Liver (tissue), 9 donors: ENCODE measurements around the gene CRIP1. TPM values are rescaled to one million over a fixed set of nuclear protein-coding genes. Genes with fewer than 3 reads are reported as not detected.

Experiments used
- DNase-seq: peaks from one replicate; pipeline ENCODE4 v3.0.0-alpha.2; 2017; ENCODE audit warnings: low spot score
- H3K27ac ChIP-seq, 2 donors: one replicate each; pipeline ENCODE4 v1.7.0; 2013; ENCODE audit warnings: inconsistent platforms in 2 of 2, low read length in 2 of 2, control low read depth in 1 of 2, low read depth in 1 of 2, mild to moderate bottlenecking in 1 of 2
- H3K27me3 ChIP-seq, 4 donors: one replicate each; pipeline versions ENCODE4 v1.6.1 to v1.7.0; 2013; ENCODE audit warnings: low read length in 3 of 4, inconsistent platforms in 1 of 4, mild to moderate bottlenecking in 1 of 4, moderate library complexity in 1 of 4; ENCODE audit not compliant: control insufficient read depth in 4 of 4, insufficient read depth in 4 of 4
- H3K36me3 ChIP-seq, 4 donors: one replicate each; pipeline versions ENCODE4 v1.6.1 to v1.7.0; 2013; ENCODE audit warnings: low read length in 3 of 4, mild to moderate bottlenecking in 3 of 4, low read depth in 1 of 4, moderate library complexity in 1 of 4; ENCODE audit not compliant: control insufficient read depth in 4 of 4, insufficient read depth in 3 of 4
- H3K4me1 ChIP-seq, 4 donors: one replicate each; pipeline versions ENCODE4 v1.6.1 to v1.7.0; 2013; ENCODE audit warnings: low read length in 3 of 4, mild to moderate bottlenecking in 3 of 4, moderate library complexity in 1 of 4; ENCODE audit not compliant: control insufficient read depth in 4 of 4, insufficient read depth in 4 of 4
- H3K4me3 ChIP-seq, 3 donors: one replicate each; pipeline versions ENCODE4 v1.6.1 to v1.7.0; 2013; ENCODE audit warnings: low read length in 3 of 3, control low read depth in 1 of 3, low read depth in 1 of 3, mild to moderate bottlenecking in 1 of 3
- H3K9ac ChIP-seq, 2 donors: one replicate each; pipeline ENCODE4 v1.7.0; 2013; ENCODE audit warnings: low read length in 2 of 2, mild to moderate bottlenecking in 2 of 2, moderate library complexity in 2 of 2, control low read depth in 1 of 2, low read depth in 1 of 2
- H3K9me3 ChIP-seq, 4 donors: one replicate each; pipeline versions ENCODE4 v1.6.1 to v1.7.0; 2013; ENCODE audit warnings: low read length in 3 of 4; ENCODE audit not compliant: control insufficient read depth in 4 of 4
- ATF3 ChIP-seq: IDR thresholded peaks from 2 replicates; pipeline ENCODE4 v1.6.1; 2016; ENCODE audit warnings: antibody characterized with exemption
- EGR1 ChIP-seq, 2 donors: IDR thresholded peaks; 2 replicates each; pipeline ENCODE4 v1.6.1; 2016 to 2018; ENCODE audit warnings: antibody characterized with exemption in 2 of 2, low read depth in 2 of 2
- FOXA1 ChIP-seq: IDR thresholded peaks from 2 replicates; pipeline ENCODE4 v1.6.1; 2016; ENCODE audit warnings: antibody characterized with exemption
- FOXA2 ChIP-seq: IDR thresholded peaks from 2 replicates; pipeline ENCODE4 v1.6.1; 2016; ENCODE audit warnings: antibody characterized with exemption
- GABPA ChIP-seq, 2 donors: IDR thresholded peaks in 1 of 2; conservative IDR thresholded peaks in 1 of 2; 2 replicates each; pipeline ENCODE4 v1.6.1; 2016; ENCODE audit warnings: antibody characterized with exemption in 2 of 2, mild to moderate bottlenecking in 1 of 2, moderate library complexity in 1 of 2
- HNF4A ChIP-seq, 2 donors: conservative IDR thresholded peaks; 2 replicates each; pipeline ENCODE4 v1.6.1; 2016; ENCODE audit warnings: antibody characterized with exemption in 2 of 2, mild to moderate bottlenecking in 2 of 2
- HNF4G ChIP-seq: IDR thresholded peaks from 2 replicates; pipeline ENCODE4 v1.6.1; 2016; ENCODE audit warnings: antibody characterized with exemption
- JUND ChIP-seq, 2 donors: IDR thresholded peaks; 2 replicates each; pipeline ENCODE4 v1.6.1; 2016; ENCODE audit warnings: antibody characterized with exemption in 2 of 2
- NR2F2 ChIP-seq: IDR thresholded peaks from 2 replicates; pipeline ENCODE4 v1.6.1; 2016; ENCODE audit warnings: antibody characterized with exemption
- RAD21 ChIP-seq, 2 donors: IDR thresholded peaks; 2 replicates each; pipeline ENCODE4 v1.6.1; 2016; ENCODE audit warnings: antibody characterized with exemption in 2 of 2, mild to moderate bottlenecking in 2 of 2
- REST ChIP-seq: IDR thresholded peaks from 2 replicates; pipeline ENCODE4 v1.6.1; 2016; ENCODE audit warnings: antibody characterized with exemption, mild to moderate bottlenecking
- RXRA ChIP-seq, 2 donors: IDR thresholded peaks; 2 replicates each; pipeline ENCODE4 v1.6.1; 2017 to 2018; ENCODE audit warnings: antibody characterized with exemption in 2 of 2, mild to moderate bottlenecking in 1 of 2
- SP1 ChIP-seq: IDR thresholded peaks from 2 replicates; pipeline ENCODE4 v1.6.1; 2018; ENCODE audit warnings: antibody characterized with exemption, mild to moderate bottlenecking
- TAF1 ChIP-seq: conservative IDR thresholded peaks from 2 replicates; pipeline ENCODE4 v1.6.1; 2016; ENCODE audit warnings: antibody characterized with exemption, mild to moderate bottlenecking
- YY1 ChIP-seq: IDR thresholded peaks from 2 replicates; pipeline ENCODE4 v1.6.1; 2016; ENCODE audit warnings: antibody characterized with exemption, mild to moderate bottlenecking
- WGBS: extraction: QIAGEN DNeasy Blood & Tissue Kit; methylation state at CpG from one replicate; pipeline ENCODE4 v1.1.7; 2013; 5-methylcytosine and 5-hydroxymethylcytosine counted together
- polyA plus RNA-seq, 2 donors: library from polyadenylated mRNA; stranded (reverse) in 1 of 2; unstranded in 1 of 2; fragments of 200-250 nt in 1 of 2; fragments of >200 nt in 1 of 2; fragmentation: Nextera tagmentation in 1 of 2; extraction: Ambion mirVana in 1 of 2; gene quantifications; one replicate each; pipeline versions ENCODE4 v1.2.1 to v1.2.3, GENCODE V29; 2013 to 2015
- total RNA-seq, 2 donors: library from RNA; depleted of rRNA; stranded (reverse); fragments of >200 nt; gene quantifications; one replicate each; pipeline ENCODE4 v1.2.3, GENCODE V29; 2014
- TF ChIP-seq, protein P1 (sequence below): IDR thresholded peaks from 2 replicates; pipeline ENCODE4 v1.6.1; 2016; ENCODE audit warnings: antibody characterized with exemption
- TF ChIP-seq, protein P2 (sequence below): fragments of 150-350 bp; IDR thresholded peaks from 2 replicates; pipeline ENCODE4 v1.5.1; 2017; ENCODE audit warnings: improper control_type of control experiment, low read depth, low read length; ENCODE audit not compliant: missing input control
- TF ChIP-seq, protein P3 (sequence below): IDR thresholded peaks from 2 replicates; pipeline ENCODE4 v1.6.1; 2016; ENCODE audit warnings: antibody characterized with exemption
- donor health status: healthy.
- donor health status: healthy.
- donor health status: healthy.
- donor health status: healthy.
- donor health status: healthy.

Gene CRIP1
- total and polyA plus RNA-seq, 4 donors: 1.4 to 11.4 (median 3.9) TPM

GRCh38 chr14:105482486-105483110 lies 4.1 kb upstream of the CRIP1 start:
- 76% methylated on average over 18 of the region's 18 CpGs for WGBS
- peaks cover 10 to 33% (median 17%) of the 10 kb centered on the region in 4 donors for H3K4me1 ChIP-seq

More at GRCh38 chr14:105482486-105483110, 4.1 kb upstream of the CRIP1 start:
- Histone ChIP-seq H3K36me3 (peaks cover 0 to 1% (median 0%) of the 10 kb centered on the region in 4 donors), H3K27ac (peak overlapping the region; percentile 52 to 85), H3K27me3 (no peaks in the 10 kb centered on the region), H3K9ac (no peak overlapping the region), H3K9me3 (no peaks in the 10 kb centered on the region), H3K4me3 (no peak overlapping the region)
- TF ChIP-seq YY1 (no peak), SP1 (no peak), NR2F2 (no peak), RAD21 (IDR thresholded peaks at IDR 0.05) (no peak), GABPA (IDR thresholded peaks at IDR 0.05 in 1 of 2, conservative IDR thresholded peaks at IDR 0.05 in 1 of 2) (no peak), FOXA1 (no peak), EGR1 (IDR thresholded peaks at IDR 0.05; ENCODE audit: low read depth in 2 of 2) (no peak), TAF1 (no peak), REST (no peak), HNF4A (conservative IDR thresholded peaks at IDR 0.05) (no peak), RXRA (IDR thresholded peaks at IDR 0.05) (no peak), ATF3 (no peak), JUND (IDR thresholded peaks at IDR 0.05) (no peak), FOXA2 (no peak), HNF4G (no peak)
- TF ChIP-seq, protein P1, sequence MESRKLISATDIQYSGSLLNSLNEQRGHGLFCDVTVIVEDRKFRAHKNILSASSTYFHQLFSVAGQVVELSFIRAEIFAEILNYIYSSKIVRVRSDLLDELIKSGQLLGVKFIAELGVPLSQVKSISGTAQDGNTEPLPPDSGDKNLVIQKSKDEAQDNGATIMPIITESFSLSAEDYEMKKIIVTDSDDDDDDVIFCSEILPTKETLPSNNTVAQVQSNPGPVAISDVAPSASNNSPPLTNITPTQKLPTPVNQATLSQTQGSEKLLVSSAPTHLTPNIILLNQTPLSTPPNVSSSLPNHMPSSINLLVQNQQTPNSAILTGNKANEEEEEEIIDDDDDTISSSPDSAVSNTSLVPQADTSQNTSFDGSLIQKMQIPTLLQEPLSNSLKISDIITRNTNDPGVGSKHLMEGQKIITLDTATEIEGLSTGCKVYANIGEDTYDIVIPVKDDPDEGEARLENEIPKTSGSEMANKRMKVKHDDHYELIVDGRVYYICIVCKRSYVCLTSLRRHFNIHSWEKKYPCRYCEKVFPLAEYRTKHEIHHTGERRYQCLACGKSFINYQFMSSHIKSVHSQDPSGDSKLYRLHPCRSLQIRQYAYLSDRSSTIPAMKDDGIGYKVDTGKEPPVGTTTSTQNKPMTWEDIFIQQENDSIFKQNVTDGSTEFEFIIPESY: no peak
- TF ChIP-seq, protein P2, sequence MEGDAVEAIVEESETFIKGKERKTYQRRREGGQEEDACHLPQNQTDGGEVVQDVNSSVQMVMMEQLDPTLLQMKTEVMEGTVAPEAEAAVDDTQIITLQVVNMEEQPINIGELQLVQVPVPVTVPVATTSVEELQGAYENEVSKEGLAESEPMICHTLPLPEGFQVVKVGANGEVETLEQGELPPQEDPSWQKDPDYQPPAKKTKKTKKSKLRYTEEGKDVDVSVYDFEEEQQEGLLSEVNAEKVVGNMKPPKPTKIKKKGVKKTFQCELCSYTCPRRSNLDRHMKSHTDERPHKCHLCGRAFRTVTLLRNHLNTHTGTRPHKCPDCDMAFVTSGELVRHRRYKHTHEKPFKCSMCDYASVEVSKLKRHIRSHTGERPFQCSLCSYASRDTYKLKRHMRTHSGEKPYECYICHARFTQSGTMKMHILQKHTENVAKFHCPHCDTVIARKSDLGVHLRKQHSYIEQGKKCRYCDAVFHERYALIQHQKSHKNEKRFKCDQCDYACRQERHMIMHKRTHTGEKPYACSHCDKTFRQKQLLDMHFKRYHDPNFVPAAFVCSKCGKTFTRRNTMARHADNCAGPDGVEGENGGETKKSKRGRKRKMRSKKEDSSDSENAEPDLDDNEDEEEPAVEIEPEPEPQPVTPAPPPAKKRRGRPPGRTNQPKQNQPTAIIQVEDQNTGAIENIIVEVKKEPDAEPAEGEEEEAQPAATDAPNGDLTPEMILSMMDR: no peak
- TF ChIP-seq, protein P3, sequence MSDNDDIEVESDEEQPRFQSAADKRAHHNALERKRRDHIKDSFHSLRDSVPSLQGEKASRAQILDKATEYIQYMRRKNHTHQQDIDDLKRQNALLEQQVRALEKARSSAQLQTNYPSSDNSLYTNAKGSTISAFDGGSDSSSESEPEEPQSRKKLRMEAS: no peak
- no peak for DNase-seq
